K562 (cell line): ENCODE results near the gene EOGT. TPM values are rescaled to one million over a fixed set of nuclear protein-coding genes. Genes with fewer than 3 reads are reported as not detected.

Experiments
- E2F1 ChIP-seq: sonication (generic); formaldehyde crosslinking; IDR thresholded peaks from 2 replicates; pipeline ENCODE4 v1.8.1; 2023; ENCODE audit warnings: mild to moderate bottlenecking, missing genetic modification reagents, moderate library complexity
- GABPA ChIP-seq: fragments of 200-800 bp; sonication (Bioruptor generic); conservative IDR thresholded peaks from 2 replicates; pipeline ENCODE4 v1.6.1; 2016; ENCODE audit warnings: low read depth, missing genetic modification characterization, missing compliant biosample characterization
- HCFC1 ChIP-seq: IDR thresholded peaks from 2 replicates; pipeline ENCODE4 v1.6.1; 2012; ENCODE audit warnings: low read depth, low read length, improper control_type of control experiment
- HDAC6 ChIP-seq: IDR thresholded peaks from 2 replicates; pipeline ENCODE4 v1.6.1; 2012; ENCODE audit warnings: low read depth, mild to moderate bottlenecking, control low read depth, inconsistent platforms, low read length, moderate library complexity
- MAX ChIP-seq: sonication (generic); formaldehyde crosslinking; IDR thresholded peaks from 2 replicates; pipeline ENCODE4 v1.9.0; 2022; ENCODE audit warnings: mild to moderate bottlenecking, missing genetic modification reagents
- NELFE ChIP-seq: IDR thresholded peaks from 2 replicates; pipeline ENCODE4 v1.6.1; 2011; ENCODE audit warnings: mild to moderate bottlenecking; ENCODE audit not compliant: insufficient read depth, insufficient read length
- NFE2L1 ChIP-seq: fragments of 450-650 bp; IDR thresholded peaks from 2 replicates; pipeline ENCODE4 v1.6.1; 2016; ENCODE audit warnings: missing genetic modification characterization, low read depth, mild to moderate bottlenecking, missing compliant biosample characterization, moderate library complexity, borderline replicate concordance
- NR0B1 ChIP-seq: fragments of 450-650 bp; IDR thresholded peaks from one replicate; pipeline ENCODE4 v1.6.1; 2018; ENCODE audit warnings: mild to moderate bottlenecking, moderate library complexity; ENCODE audit not compliant: partially characterized antibody
- PHF21A ChIP-seq: fragments of 450-650 bp; IDR thresholded peaks from 2 replicates; pipeline ENCODE4 v1.6.1; 2017; ENCODE audit warnings: low read depth, borderline replicate concordance
- PML ChIP-seq: IDR thresholded peaks from 2 replicates; pipeline ENCODE4 v1.6.1; 2012; ENCODE audit warnings: low read length, inconsistent platforms
- SRSF7 ChIP-seq: fragments of 200-400 bp; formaldehyde crosslinking; optimal IDR thresholded peaks from 2 replicates; pipeline ENCODE3; 2017; ENCODE audit warnings: mild to moderate bottlenecking, low read depth, low read length
- STAT5A ChIP-seq: IDR thresholded peaks from 2 replicates; pipeline ENCODE4 v1.6.1; 2012; ENCODE audit warnings: low read length, inconsistent platforms, borderline replicate concordance
- SUPT5H ChIP-seq: fragments of 450-650 bp; IDR thresholded peaks from 2 replicates; pipeline ENCODE4 v1.6.1; 2016
- TEAD2 ChIP-seq: fragments of 450-650 bp; IDR thresholded peaks from 2 replicates; pipeline ENCODE4 v1.6.1; 2016; ENCODE audit warnings: missing genetic modification characterization, control low read depth, missing compliant biosample characterization
- ZC3H4 ChIP-seq: sonication (generic); formaldehyde crosslinking; IDR thresholded peaks from 2 replicates; pipeline ENCODE4 v1.9.0; 2021; ENCODE audit warnings: missing genetic modification reagents, borderline replicate concordance
- ZNF124 ChIP-seq: sonication (generic); formaldehyde crosslinking; IDR thresholded peaks from 2 replicates; pipeline ENCODE4 v1.8.1; 2022; ENCODE audit warnings: missing genetic modification reagents
- ZNF282 ChIP-seq: sonication (generic); formaldehyde crosslinking; IDR thresholded peaks from 2 replicates; pipeline ENCODE4 v1.8.1; 2023; ENCODE audit warnings: missing genetic modification reagents
- ZNF584 ChIP-seq: fragments of 200-800 bp; sonication (Bioruptor generic); IDR thresholded peaks from 2 replicates; pipeline ENCODE4 v1.6.1; 2016; ENCODE audit warnings: low read depth, mild to moderate bottlenecking, missing genetic modification characterization, missing compliant biosample characterization
- ZNF586 ChIP-seq: fragments of 450-650 bp; formaldehyde crosslinking; conservative IDR thresholded peaks from 2 replicates; pipeline ENCODE4 v1.4.0; 2020; ENCODE audit warnings: mild to moderate bottlenecking, moderate library complexity
- ZNF76 ChIP-seq: fragments of 250-450 bp; sonication (Bioruptor Pico); IDR thresholded peaks from 2 replicates; pipeline ENCODE4 v1.4.0; 2020; ENCODE audit warnings: mild to moderate bottlenecking, moderate library complexity, borderline replicate concordance
- polyA plus RNA-seq, 8 experiments: library from polyadenylated mRNA; depleted of rRNA in 4 of 8; stranded (reverse) in 5 of 8; unstranded in 3 of 8; fragments of >200 nt; fragmentation: Nextera tagmentation in 2 of 8; fragmentation: Illumina TruSeq in 1 of 8; extraction: Ambion mirVana in 2 of 8; extraction: Trizol in 1 of 8; gene quantifications; 2 replicates each; pipeline versions ENCODE4 v1.2.1 to v1.2.3, GENCODE V29; 2011 to 2014; ENCODE audit warnings: inconsistent platforms in 1 of 8, missing spikeins in 1 of 8
- total RNA-seq, 7 experiments: library from RNA; depleted of rRNA in 6 of 7; stranded (reverse); fragments of >200 nt in 6 of 7; fragmentation: Illumina TruSeq in 2 of 7; extraction: Trizol in 2 of 7; gene quantifications; 2 replicates each; pipeline versions ENCODE4 v1.2.1 to v1.2.3, GENCODE V29; 2011 to 2021; ENCODE audit warnings: low replicate concordance in 1 of 7
- TF ChIP-seq, protein P1 (sequence below): fragments of 450-650 bp; IDR thresholded peaks from 2 replicates; pipeline ENCODE4 v1.6.1; 2017; ENCODE audit warnings: antibody characterized with exemption
- TF ChIP-seq, protein P2 (sequence below), 2 experiments: IDR thresholded peaks; 2 replicates each; pipeline ENCODE4 v1.6.1; 2011; ENCODE audit warnings: borderline replicate concordance in 1 of 2, control low read depth in 1 of 2, low read depth in 1 of 2, low read length in 1 of 2, mild to moderate bottlenecking in 1 of 2, mixed read lengths in 1 of 2, moderate library complexity in 1 of 2; ENCODE audit not compliant: insufficient read depth in 1 of 2, insufficient read length in 1 of 2, poor library complexity in 1 of 2, severe bottlenecking in 1 of 2; ENCODE audit errors: extremely low read depth in 1 of 2

Gene EOGT
- total and polyA plus RNA-seq, 9 of the 15 experiments (the other 6 are each of a cell fraction or from before 2014, with no cell fraction given): 3.6 to 17.9 (median 7.4) TPM

DNA sequence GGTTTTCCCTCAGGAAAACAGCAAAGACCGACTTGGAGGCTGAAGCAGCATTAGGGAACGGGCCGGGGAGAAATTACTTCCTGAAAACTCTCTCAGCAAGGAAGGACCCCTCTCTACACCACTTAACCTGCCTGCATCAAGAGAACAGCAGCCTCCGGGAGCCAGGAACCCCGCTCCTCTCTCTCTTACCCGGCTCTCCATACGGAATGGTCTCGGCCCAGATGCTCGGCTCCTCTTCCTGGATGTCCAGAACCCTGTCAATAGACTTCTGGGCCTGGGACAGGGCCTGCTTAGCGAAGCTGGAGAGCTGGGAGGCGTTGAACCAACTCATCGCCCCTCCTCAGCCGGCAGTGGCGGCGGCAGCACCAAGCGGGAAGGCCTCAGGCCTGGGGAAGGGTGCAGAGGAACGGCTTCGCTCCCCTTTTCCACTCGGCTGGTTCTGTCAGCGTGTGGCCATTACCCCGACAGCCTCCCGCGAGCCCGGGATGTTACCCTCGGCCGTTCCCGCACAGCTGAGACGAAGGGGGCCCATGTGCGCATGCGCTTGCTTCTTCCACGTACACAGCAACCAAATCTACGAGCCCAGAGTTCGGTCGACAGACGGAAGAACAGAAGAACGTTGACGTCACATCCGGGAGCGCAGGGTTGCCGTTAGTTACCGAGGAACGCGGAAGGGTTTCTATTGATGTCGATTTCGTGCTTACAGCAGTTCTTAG lies 38.4 kb upstream of the EOGT start, which contains the start of gene TMF1 (continued):
- TF ChIP-seq, protein P1, sequence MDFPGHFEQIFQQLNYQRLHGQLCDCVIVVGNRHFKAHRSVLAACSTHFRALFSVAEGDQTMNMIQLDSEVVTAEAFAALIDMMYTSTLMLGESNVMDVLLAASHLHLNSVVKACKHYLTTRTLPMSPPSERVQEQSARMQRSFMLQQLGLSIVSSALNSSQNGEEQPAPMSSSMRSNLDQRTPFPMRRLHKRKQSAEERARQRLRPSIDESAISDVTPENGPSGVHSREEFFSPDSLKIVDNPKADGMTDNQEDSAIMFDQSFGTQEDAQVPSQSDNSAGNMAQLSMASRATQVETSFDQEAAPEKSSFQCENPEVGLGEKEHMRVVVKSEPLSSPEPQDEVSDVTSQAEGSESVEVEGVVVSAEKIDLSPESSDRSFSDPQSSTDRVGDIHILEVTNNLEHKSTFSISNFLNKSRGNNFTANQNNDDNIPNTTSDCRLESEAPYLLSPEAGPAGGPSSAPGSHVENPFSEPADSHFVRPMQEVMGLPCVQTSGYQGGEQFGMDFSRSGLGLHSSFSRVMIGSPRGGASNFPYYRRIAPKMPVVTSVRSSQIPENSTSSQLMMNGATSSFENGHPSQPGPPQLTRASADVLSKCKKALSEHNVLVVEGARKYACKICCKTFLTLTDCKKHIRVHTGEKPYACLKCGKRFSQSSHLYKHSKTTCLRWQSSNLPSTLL: no peak
- no peak; the same call in 1 of the 2 replicates for TF ChIP-seq ZC3H4
- TF ChIP-seq ZNF586 (CRISPR knock-in tag): no peak
- TF ChIP-seq ZNF124 (CRISPR knock-in tag): no peak
- TF ChIP-seq GABPA (tag): peak; percentile 94
- TF ChIP-seq NELFE: no peak
- TF ChIP-seq ZNF76: no peak
- TF ChIP-seq SUPT5H: peak; percentile 76
- no peak for TF ChIP-seq STAT5A
- TF ChIP-seq, protein P2, sequence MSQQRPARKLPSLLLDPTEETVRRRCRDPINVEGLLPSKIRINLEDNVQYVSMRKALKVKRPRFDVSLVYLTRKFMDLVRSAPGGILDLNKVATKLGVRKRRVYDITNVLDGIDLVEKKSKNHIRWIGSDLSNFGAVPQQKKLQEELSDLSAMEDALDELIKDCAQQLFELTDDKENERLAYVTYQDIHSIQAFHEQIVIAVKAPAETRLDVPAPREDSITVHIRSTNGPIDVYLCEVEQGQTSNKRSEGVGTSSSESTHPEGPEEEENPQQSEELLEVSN (IDR thresholded peaks at IDR 0.05; ENCODE audit: borderline replicate concordance in 1 of 2, extremely low read depth in 1 of 2, insufficient read depth in 1 of 2, insufficient read length in 1 of 2, low read depth in 1 of 2, low read length in 1 of 2, poor library complexity in 1 of 2, severe bottlenecking in 1 of 2): peak; percentile 14 to 26
- no peak for TF ChIP-seq HDAC6
- peak; percentile 43; the same call in 1 of the 2 replicates for TF ChIP-seq MAX (CRISPR knock-in tag)
- no peak for TF ChIP-seq ZNF584 (CRISPR knock-in tag)
- TF ChIP-seq HCFC1: no peak; the same call in 1 of the 2 replicates
- TF ChIP-seq NFE2L1: no peak
- 0 out of 2 replicates have a peak, but pooled peaks have one; percentile 22 for TF ChIP-seq E2F1 (CRISPR knock-in tag)
- TF ChIP-seq NR0B1: no peak
- TF ChIP-seq PHF21A: no peak
- TF ChIP-seq TEAD2 (tag): no peak
- TF ChIP-seq SRSF7: no peak
- TF ChIP-seq PML: peak; percentile 40; the same call in 1 of the 2 replicates
- TF ChIP-seq ZNF282: no peak
